GM18870 (cell line): Measurements from ENCODE around the gene RGS14.
"Not testable (repeated sequence)": the region's sequence is repeated elsewhere in the genome, so short reads cannot be mapped to it uniquely, and the experiment has no call there.

Experiments used
- ATAC-seq: cut with Tn5 transposase; IDR thresholded peaks from one replicate; pipeline ENCODE4 v1.9.1; 2021; ENCODE audit warnings: moderate library complexity; ENCODE audit not compliant: unreplicated experiment

RGS14 gene

DNA sequence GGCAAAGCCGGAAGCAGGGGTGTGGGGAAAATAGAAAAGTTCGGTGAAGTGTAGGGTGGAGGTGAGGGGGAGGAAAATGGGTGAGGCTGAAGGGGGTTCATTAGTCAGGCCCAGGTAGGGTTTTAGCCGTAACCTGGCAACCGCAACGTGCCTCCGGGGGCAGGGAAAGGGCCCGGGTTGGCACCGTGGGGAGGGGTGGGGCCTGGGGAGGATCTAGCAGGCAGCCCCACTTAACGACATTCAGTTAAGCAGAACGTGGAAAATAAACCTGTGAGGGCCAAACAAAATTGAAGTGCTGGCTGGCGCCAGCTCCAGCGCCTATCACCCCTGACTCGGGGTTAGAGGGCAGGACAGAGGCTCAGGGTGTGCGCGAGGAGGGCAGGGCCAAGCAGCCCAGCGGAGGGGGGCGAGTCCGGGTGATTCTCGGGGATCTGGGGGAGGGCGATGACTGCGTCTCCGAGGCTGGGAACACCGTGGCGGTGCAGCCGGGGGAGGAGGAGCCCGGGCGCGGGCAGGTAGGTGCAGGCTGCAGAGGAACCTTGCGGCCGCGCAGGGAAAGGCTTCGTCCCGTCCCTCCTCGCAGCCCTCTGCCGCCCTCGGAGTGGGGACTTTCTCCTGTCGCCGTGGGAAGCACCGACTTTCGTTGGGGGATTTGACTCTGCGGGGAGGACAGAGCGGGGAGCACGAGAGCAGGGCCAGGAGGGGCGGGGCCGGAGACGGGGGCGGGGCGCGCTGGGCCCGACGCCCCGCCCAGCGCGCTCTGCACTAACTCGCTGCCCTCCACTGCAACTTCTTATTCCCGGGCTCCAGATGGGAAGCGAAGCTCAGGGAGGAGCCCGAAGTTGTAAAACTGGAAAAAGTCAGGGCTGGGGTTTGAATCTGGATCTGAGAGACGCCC is 5.1 kb downstream of the RGS14 start:
- ATAC-seq: no peak

DNA sequence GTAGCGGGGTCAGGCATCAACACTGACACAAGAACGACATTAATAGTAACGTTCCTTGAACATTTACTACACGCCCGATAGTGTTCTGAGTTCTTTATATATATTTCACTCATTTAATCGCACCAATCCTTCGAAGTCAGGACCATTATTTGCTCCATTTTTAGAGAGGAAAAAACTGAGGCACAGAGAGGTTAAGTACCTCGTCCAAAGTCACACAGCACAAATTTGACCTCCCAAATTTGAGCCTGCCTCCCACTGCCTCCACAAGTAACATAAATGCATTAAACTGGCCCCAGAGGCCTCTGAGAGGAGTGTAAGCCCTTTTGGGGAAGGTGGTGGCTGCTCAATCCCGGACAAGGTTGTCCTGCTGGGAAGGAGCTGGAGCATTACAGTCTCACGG is 5.8 kb downstream of the RGS14 start:
- no peak for ATAC-seq

DNA sequence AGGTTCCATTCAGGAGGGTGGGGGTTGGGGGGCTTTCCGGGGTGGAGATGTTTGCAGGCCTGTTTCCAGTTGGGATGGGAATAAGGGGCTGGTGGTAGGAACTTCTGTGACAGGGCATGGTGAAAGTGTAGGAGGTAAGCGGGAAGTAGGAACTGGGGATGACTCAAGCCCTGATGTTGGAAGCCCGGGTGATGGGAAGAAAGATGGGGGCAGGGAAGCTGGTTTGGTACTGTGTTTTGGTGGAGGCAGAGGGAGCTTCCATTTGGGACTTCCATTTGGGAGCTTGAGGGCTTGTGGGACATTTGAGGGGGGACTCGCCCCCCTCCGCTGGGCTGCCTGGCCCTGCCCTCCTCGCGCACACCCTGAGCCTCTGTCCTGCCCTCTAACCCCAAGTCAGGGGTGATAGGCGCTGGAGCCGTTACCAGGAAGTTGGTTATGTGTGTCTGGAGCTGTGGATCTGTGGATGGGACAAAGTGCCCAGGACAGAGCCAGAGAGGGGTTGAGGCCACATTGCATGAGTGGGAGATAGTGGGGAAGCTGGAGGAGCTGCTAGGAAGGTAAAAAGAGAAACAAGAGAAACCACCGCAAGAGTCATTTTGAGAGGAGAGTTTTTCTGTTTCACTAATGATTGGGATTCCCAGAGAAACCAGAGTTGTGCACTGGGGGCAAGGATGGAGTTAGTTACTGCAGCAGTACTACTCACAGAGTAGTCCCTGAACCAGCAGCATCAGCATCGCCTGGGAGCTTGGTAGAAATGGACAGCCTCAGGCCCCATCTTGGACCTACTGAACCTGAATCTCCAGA is 6.6 kb downstream of the RGS14 start:
- peak; percentile 60 for ATAC-seq

DNA sequence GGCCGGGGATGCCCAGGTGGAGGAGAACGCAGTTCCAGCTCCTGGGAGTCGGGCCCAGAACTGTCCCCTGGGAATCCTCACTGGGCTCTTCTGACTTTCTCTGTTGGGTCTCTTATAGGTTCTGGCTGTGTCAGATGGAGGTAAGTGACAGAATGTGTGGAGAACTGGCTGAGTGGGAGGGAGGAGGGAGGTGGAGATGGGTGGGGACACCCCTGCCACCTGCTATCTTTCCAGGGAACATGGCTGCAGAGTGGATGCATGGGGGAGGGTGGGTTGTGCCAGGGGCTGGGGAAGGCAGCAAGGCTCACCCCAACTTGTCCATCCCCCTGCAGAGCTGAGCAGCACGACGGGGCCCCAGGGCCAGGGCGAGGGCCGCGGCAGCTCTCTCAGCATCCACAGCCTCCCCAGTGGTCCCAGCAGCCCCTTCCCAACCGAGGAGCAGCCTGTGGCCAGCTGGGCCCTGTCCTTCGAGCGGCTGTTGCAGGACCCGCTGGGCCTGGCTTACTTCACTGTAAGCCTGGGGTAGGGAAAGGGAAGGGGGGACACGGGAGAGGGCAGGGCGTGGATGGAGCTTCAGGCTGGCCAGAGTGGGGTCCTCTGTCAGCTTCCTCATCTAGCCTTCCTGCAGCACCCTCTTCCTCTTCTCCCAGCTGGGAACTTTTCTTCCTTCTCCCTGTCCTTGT is 8.3 kb downstream of the RGS14 start:
- no peak for ATAC-seq

DNA sequence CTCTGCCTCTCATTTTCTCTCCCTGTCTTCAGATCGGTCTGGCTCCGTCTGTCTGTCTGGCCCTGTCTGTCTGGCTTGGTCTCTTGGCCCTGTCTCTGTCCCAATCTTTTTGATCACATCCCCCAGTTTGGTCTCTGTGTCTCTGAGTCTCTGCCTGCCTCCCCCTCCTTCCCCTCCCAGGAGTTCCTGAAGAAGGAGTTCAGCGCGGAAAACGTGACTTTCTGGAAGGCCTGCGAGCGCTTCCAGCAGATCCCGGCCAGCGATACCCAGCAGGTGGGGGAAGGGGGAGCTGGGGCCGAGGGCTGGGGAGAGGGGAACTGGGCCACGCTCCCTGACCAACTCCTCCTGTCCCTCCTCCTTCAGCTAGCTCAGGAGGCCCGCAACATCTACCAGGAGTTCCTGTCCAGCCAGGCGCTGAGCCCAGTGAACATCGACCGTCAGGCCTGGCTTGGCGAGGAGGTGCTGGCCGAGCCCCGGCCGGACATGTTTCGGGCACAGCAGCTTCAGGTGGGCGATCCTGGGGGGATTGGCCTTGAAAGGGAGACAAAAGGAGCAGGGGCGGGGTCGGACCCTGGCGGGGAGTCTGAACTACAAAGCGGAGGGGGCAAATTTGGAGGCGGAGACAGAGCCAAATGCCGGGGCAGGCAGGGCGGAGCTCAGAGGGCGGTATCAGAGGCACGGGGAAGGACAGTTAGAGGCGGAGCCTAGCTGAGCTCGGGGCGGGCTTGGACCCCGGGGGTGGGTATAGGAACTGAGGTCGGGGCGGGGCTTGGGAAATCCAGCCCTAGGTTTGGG is 9.0 kb downstream of the RGS14 start:
- no peak for ATAC-seq

DNA sequence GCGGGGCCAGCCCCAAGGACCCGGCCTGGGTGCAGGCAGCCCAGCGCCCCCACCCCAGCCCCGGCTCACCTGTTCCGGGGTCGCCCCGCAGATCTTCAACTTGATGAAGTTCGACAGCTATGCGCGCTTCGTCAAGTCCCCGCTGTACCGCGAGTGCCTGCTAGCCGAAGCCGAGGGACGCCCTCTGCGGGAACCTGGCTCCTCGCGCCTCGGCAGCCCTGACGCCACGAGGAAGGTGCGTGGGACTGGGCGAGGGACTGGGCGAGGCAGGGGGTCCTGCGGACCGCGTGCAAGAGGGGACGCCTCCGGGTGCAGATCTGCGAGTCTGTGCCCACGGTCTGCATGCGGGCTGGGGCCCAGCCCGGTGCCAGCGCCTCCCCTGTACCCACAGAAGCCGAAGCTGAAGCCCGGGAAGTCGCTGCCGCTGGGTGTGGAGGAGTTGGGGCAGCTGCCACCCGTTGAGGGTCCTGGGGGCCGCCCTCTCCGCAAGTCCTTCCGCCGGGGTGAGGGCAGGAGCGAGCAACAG is 9.7 kb downstream of the RGS14 start:
- ATAC-seq: no peak

DNA sequence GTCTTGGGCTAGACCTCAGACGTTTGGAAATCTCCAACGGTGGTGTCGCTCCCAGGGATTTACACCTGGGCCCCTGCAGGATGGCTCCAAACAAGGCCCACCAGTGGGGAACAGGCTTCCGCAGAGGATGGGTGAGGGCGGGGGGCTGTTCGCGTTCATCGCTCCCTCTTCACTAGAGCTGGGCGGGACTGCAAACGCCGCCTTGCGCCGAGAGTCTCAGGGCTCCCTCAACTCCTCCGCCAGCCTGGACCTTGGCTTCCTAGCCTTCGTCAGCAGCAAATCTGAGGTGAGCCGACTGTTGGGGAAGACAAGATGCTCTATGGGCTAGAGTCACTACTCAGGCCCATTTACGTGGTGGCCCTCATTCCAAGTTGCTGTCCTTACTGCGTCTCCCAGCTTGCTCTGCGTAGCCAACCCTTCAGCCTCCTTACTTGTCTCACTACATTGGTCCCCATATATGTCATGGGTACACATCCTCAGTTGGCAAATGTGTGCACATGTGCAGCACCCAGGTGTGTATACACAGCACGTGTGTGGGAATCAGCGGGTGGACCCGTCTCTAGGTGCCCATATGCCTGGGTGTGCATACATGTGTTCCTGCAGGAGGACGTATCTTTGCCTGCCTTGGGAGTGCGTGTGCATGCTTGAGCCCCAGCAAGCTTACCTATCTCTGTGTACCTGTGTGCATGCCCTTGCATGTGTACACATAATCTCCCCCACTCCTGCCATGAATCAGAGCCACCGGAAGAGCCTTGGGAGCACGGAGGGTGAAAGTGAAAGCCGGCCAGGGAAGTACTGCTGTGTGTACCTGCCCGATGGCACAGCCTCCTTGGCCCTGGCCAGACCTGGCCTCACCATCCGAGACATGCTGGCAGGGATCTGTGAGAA is 10.5 kb downstream of the RGS14 start:
- ATAC-seq: no peak

DNA sequence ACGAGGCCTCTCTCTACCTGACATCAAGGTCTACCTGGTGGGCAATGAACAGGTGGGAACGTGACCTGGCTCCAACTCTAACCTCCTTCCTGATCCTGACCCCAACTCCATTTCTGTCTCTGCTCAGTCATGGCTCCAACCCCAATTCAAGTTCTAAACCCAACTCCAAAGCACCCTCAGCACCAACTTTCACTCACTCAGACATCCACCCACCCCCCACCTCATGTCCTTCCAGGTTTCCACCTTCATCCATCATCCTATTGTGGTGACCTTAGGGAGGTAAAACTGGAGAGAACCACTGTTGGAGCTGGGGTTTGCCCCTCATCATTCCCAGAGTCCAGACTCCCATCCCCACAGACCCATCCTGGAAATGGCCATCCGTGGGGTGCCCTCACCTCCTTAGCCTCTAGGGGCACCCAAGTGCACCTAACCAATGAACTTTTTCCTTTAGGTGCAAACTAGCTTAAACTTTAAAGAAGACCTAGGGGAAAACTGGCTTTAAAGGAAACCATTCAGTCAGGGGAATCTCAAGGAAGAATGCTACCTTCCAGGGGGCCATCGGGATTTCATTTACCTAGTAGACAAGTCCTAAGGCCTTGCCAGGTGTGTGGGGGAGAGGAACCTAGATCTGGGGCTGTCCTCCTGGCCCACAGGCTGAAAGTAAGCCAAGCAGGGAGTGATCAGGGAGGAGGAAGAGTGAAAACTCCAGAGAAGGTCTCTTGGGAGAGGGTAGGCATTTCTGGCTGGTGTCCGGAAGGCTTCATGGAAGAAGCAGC is 11.3 kb downstream of the RGS14 start:
- no peak for ATAC-seq

DNA sequence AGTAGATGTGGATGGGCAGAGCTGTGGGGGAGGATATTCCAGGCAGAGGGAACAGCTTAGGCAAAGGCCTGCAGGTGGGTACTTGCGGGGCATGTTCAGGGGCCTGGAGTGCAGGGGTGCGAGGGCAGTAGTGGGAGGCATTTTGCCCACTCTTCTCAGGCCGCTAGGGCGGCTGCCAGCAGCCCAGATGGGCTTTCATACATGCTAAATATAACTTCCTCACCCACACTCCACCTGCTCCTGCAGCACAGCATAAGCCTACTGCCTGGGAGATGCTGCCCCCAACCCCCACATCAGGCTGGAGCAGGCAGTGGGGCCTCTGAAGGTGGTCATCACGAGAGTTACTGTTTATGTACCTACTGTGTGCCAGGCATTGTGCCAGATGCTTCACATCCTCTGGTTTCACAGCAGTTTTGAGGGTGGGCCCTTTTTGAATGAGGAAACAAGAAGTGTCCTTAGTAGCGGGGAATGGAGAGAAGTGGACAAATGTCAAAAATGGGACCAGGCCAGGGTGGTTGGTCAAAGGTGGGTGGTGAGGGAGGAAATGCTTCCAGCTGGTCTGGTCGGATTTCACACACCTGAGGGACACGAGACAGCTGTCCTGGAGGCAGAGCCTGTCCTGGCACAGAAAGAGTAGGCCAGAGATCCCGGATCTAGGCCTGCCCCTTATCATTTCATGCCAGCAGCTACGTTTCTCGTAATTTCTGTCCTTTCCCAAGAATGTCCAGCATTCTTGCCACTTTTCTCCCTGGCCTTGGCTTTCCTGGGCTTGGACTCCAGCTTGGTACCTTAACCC is 12.1 kb downstream of the RGS14 start:
- ATAC-seq: no peak

DNA sequence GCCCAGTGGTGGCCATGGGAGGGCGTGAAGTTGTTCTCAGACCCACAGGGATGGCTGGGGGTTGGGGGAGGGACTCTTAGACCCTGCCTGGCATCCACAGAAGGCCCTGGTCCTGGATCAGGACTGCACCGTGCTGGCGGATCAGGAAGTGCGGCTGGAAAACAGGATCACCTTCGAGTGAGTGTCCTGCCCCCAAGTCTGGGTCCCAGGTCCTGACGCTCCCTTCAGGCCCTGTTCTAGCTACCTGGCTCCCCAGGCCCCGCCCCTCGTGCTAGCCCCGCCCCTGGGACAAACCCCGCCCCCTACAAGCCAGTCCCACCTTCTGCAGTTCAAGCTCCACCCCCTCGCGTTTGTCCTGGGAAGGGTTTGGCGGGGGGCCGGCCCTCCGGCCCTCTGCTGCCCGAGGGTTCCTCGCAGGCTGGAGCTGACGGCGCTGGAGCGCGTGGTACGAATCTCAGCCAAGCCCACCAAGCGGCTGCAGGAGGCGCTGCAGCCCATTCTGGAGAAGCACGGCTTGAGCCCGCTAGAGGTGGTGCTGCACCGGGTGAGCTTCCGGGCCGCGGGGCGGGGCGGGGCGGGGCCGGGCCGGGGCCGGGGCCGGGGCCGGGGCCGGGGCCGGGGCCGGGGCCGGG is 12.9 kb downstream of the RGS14 start:
- no peak for ATAC-seq

DNA sequence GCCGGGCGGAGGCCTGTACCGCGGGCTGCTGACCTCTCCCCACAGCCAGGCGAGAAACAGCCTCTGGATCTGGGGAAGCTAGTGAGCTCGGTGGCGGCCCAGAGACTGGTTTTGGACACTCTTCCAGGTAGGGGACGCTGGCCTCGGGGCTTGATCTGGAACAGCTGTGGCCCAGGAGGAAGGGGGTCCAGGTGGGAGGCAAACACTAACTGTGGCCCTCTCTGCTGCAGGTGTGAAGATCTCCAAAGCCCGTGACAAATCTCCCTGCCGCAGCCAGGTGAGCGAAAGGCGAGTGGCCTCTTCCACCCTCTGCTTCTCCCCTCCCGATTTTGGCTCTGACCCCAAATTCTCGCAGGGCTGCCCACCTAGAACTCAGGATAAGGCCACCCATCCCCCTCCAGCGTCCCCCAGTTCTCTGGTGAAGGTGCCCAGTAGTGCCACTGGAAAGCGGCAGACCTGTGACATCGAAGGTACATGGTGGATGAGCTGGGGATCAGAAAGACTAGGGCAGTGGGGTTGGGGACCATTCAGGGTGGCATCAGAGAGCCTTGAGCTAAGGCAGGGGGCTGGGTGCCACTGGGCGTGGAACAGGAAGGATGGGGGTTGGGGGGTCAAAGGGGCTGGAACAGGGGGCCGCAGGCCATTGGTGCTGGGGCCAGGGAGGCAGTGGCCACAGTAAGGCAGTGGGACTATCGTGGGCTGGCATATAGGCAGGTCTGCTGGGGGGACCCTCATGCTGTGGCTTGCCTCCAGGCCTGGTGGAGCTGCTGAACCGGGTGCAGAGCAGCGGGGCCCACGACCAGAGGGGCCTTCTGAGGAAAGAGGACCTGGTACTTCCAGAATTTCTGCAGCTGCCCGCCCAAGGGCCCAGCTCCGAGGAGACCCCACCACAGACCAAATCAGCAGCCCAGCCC is 13.7 kb downstream of the RGS14 start:
- no peak for ATAC-seq

DNA sequence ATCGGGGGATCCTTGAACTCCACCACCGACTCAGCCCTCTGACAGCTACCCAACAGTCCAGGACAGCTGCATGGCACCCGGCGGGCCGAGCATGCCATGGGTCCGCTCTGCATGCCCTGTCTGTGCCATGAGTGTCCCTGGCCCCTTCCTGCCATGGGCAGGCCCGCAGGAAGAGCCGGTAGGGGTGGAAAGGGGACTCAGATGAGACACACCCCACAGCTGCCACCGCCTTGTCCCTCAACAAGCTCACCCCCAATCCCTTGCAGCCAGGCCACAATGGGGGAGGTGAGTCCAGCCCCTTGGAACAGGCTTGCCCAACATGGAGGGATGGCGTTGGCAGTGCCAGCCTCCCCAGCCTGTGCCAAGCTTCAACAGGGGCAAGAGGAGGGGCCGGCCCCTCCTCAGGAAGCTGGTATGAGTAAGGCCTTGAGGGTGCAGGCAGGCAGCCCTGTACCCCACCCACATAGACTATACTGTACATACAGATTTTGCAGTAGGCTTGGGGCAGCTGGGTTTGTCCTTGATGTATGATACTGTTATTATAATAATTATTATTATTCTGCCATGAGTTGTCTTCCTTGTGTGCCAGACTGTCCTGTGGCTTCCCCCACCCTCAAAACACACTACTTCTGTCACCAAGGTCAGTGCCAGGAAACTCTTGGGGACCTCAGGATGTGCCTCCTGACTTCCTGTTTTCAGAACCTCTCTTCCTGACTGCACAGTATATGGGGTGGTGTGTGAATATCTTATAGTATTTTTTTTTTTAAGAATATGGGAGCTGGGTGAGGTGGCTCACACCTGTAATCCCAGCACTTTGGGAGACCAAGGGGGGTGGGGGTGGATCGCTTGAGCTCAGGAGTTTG is 14.5 kb downstream of the RGS14 start:
- no peak for ATAC-seq

DNA sequence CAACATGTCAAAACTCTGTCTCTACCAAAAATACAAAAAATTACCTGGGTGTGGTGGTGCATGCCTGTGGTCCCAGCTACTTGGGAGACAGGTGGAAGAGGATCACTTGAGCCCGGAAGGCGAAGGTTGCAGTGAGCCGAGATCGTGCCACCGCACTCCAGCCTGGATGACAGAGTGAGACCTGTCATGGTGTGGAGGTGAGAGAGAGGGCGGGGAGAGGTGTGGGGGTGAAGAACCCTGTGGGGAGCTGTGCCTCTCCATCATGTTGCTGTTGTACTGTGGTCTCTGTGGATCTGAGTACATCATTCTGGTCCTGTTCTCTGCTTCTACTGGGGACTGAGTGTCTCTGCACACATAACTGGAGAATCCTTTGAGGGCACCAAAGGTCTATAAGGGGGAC is 15.2 kb downstream of the RGS14 start:
- ATAC-seq: no peak

DNA sequence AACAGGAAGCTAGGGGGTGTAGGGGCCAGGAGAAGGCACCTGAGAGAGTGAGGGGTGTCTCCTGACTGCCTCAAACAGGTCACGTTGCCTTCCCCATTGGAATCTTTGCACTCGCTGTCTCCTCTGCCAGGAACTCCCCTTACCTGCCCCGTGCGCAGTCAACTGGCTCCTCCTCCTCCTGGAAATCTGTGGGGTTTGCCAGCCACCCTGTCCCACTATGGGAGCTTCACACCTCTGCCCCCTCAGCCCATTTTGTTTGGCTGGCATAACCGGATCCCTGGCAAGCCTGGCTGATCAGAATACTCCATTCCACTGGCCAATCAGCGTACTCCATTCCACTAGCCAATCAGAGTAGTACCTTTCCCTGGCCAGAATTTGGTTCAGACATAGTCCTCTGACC is 16.1 kb downstream of the RGS14 start:
- no peak for ATAC-seq

DNA sequence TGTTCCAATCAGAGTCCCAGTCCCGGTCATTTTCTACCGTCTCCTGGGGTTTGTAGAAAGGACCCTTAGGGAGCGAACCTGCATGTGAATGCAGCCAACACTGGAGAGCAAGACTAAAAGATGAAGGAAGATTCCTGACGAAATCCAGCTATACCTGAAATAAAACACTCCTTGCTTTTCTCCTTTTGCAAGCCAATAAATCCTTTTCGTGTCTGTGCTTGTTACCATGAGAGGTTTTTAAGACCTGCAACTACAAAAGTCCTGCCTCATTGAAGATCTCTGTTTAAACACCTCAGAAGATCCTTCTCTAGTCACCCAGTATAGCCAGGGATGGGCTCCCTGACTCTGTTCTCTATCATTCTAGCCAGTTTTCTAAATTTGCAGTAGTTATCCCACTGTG is 16.5 kb downstream of the RGS14 start:
- ATAC-seq: no peak

DNA sequence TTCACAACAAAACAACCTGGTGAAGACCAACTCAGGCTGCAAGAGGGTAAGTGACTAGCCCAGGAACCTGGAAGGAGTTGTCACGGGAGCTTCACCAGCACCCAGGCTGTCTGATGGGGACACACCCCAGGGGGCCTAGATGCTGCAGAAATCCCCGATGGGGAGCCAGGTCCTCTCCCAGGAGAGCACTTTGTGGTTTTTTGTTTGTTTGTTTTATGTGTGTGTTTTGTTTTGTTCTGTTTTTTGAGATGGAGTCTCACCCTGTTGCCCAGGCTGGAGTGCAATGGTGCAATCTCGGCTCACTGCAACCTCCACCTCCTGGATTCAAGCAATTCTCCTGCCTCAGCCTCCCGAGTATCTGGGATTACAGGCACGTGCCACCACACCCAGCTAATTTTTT is 17.8 kb downstream of the RGS14 start:
- ATAC-seq: not testable (repeated sequence)
